Naive thymus-derived CD8-positive, alpha-beta T cell (primary cell): ENCODE results near the gene ATP5F1D. TPM values are rescaled to one million over a fixed set of nuclear protein-coding genes. Genes with fewer than 3 reads are reported as not detected.

Experiments
- ATAC-seq, 2 donors: fragments of 150-1000 bp; cut with Tn5 transposase in 1 of 2; sonication (Bioruptor Pico), chemical (Tn5 transposase) in 1 of 2; 1 replicate in 1 of 2; 2 replicates in 1 of 2; pipeline ENCODE4 v1.10.0; 2021; ENCODE audit warnings: mild to moderate bottlenecking in 2 of 2, moderate library complexity in 2 of 2
- POLR2A ChIA-PET: fragments of 350-600 bp; sonication (Branson Sonifier 250); formaldehyde crosslinking; loops from one replicate; lab custom pipeline; 2021; ENCODE audit warnings: antibody characterized with exemption; lab: Charles Lee
- DNase-seq, 10 donors: peaks; one replicate each; pipeline versions ENCODE4 v3.0.0 to v3.0.0-alpha.2; 2020 to 2022
- H3K27ac Mint-ChIP-seq, 10 donors: one replicate each; pipeline ENCODE4 v1.8.0; 2020 to 2022; ENCODE audit warnings: mild to moderate bottlenecking in 10 of 10, mixed read lengths in 10 of 10, moderate library complexity in 4 of 10, inconsistent platforms in 1 of 10
- H3K27me3 Mint-ChIP-seq, 5 donors: one replicate each; pipeline ENCODE4 v1.8.0; 2021 to 2022; ENCODE audit warnings: mixed read lengths in 5 of 5
- H3K36me3 Mint-ChIP-seq, 3 donors: one replicate each; pipeline ENCODE4 v1.8.0; 2020 to 2022; ENCODE audit warnings: mixed read lengths in 3 of 3, mild to moderate bottlenecking in 2 of 3, inconsistent platforms in 1 of 3
- H3K4me1 Mint-ChIP-seq, 4 donors: one replicate each; pipeline ENCODE4 v1.8.0; 2021 to 2022; ENCODE audit warnings: mixed read lengths in 4 of 4
- H3K4me3 Mint-ChIP-seq, 10 donors: one replicate each; pipeline ENCODE4 v1.8.0; 2020 to 2022; ENCODE audit warnings: mild to moderate bottlenecking in 10 of 10, mixed read lengths in 10 of 10, moderate library complexity in 6 of 10, inconsistent platforms in 1 of 10
- H3K9me3 Mint-ChIP-seq, 9 donors: one replicate each; pipeline ENCODE4 v1.8.0; 2020 to 2022; ENCODE audit warnings: mixed read lengths in 9 of 9, mild to moderate bottlenecking in 3 of 9, inconsistent platforms in 1 of 9, moderate library complexity in 1 of 9
- polyA plus RNA-seq, 3 donors: library from polyadenylated mRNA; unstranded; fragments of 300-500 nt; fragmentation: Illumina TruSeq; gene quantifications; one replicate each; pipeline ENCODE4 v1.2.3, GENCODE V29; 2021
- total RNA-seq, 8 experiments: library from RNA in 2 of 8; stranded (reverse) in 2 of 8; gene quantifications; one replicate each; pipeline ENCODE4 v1.2.3 and lab custom pipeline; 2021 to 2026

Gene ATP5F1D
- total and polyA plus RNA-seq, 5 experiments from 2014 or later = 83.9 to 264 (median 214) TPM

GRCh38 chr19:1237754-1238368, 3.7 kb upstream of the ATP5F1D start, which contains the start of gene CBARP:
Gene CBARP, minus strand, starts transcription at chr19:1238005. Its CDS starts 1,905 bp downstream, at chr19:1236100.
- POLR2A ChIA-PET = interaction anchor here (1.0 to 10.1 kb wide), 3 partner anchors 15 to 34 kb away, joined by 3 to 594 read pairs (median 4); partner anchors contain the start of gene CIRBP
- peak within 1 kb of the TSS; percentile 25 to 93 (median 86) for H3K27ac Mint-ChIP-seq
- peak in 1 of 2 donors; percentile 3 for ATAC-seq

GRCh38 chr19:1238369-1239303, 2.9 kb upstream of the ATP5F1D start:
- H3K4me3 Mint-ChIP-seq = peak overlapping the region; percentile 68 to 91 (median 83)
- H3K27ac Mint-ChIP-seq = peak overlapping the region; percentile 25 to 93 (median 86)
- peaks cover 10 to 42% (median 38%) of the 10 kb centered on the region in 4 donors for H3K4me1 Mint-ChIP-seq
- no peaks in the 10 kb centered on the region for H3K9me3 Mint-ChIP-seq
- POLR2A ChIA-PET = interaction anchor here (0.6 to 10.1 kb wide), 6 partner anchors 16 to 295 kb away, joined by 3 to 594 read pairs (median 4); partner anchors contain the start of gene CIRBP
- DNase-seq = no peak
- H3K27me3 Mint-ChIP-seq = peaks cover 2 to 10% (median 7%) of the 10 kb centered on the region in 5 donors
- ATAC-seq = no peak
- H3K36me3 Mint-ChIP-seq = peaks cover 0 to 2% (median 0%) of the 10 kb centered on the region in 3 donors

More at GRCh38 chr19:1237754-1238368, 3.7 kb upstream of the ATP5F1D start, which contains the start of gene CBARP:
- Mint-ChIP-seq H3K9me3 (no peaks in the 10 kb centered on the region), H3K27me3 (peaks cover 2 to 10% (median 7%) of the 10 kb centered on the region in 5 donors), H3K36me3 (peaks cover 0 to 2% (median 0%) of the 10 kb centered on the region in 3 donors), H3K4me1 (peaks cover 10 to 34% (median 34%) of the 10 kb centered on the region in 4 donors), H3K4me3 (peak within 1 kb of the TSS; percentile 68 to 91 (median 83))
- DNase-seq = peak in 2 of 10 donors; percentile 45 to 54

- peak overlapping the region; percentile 43 to 93 (median 84) for H3K27ac Mint-ChIP-seq
- H3K27me3 Mint-ChIP-seq = peaks cover 2 to 10% (median 7%) of the 10 kb centered on the region in 5 donors
- peaks cover 0 to 2% (median 0%) of the 10 kb centered on the region in 3 donors for H3K36me3 Mint-ChIP-seq
- ATAC-seq (no peak), DNase-seq (no peak)
- H3K4me1 Mint-ChIP-seq = peaks cover 10 to 44% (median 39%) of the 10 kb centered on the region in 4 donors
- no peaks in the 10 kb centered on the region for H3K9me3 Mint-ChIP-seq
- POLR2A ChIA-PET = interaction anchor here (1.0 to 10.1 kb wide), 2 partner anchors 26 to 126 kb away, joined by 5 to 594 read pairs; partner anchors contain the start of gene CIRBP
- H3K4me3 Mint-ChIP-seq = peak overlapping the region; percentile 28 to 91 (median 83)
These were observed 2.1 kb upstream of the ATP5F1D start for GRCh38 chr19:1239420-1239795.

- POLR2A ChIA-PET = interaction anchor here (0.6 to 10.1 kb wide), 6 partner anchors 25 to 319 kb away, joined by 3 to 594 read pairs (median 3); partner anchors contain the start of genes CIRBP and FAM174C
- Mint-ChIP-seq H3K4me3 (peak overlapping the region in 8 of 10 donors; percentile 10 to 84 (median 56)), H3K4me1 (peaks cover 13 to 48% (median 43%) of the 10 kb centered on the region in 4 donors), H3K27ac (peak overlapping the region in 8 of 10 donors; percentile 76 to 93 (median 88)), H3K27me3 (peaks cover 2 to 10% (median 7%) of the 10 kb centered on the region in 5 donors), H3K36me3 (peaks cover 0 to 2% (median 0%) of the 10 kb centered on the region in 3 donors), H3K9me3 (no peaks in the 10 kb centered on the region)
- ATAC-seq = peak; percentile 58 to 62
- DNase-seq = peak; percentile 88 to 99 (median 95)
These were observed 1.5 kb upstream of the ATP5F1D start for GRCh38 chr19:1239796-1240737.

GRCh38 chr19:1240925-1241324, 626 bp upstream of the ATP5F1D start:
- Mint-ChIP-seq H3K4me1 (peaks cover 13 to 48% (median 43%) of the 10 kb centered on the region in 4 donors), H3K36me3 (peaks cover 0 to 2% (median 0%) of the 10 kb centered on the region in 3 donors), H3K27ac (peak overlapping the region in 8 of 10 donors; percentile 86 to 98 (median 95)), H3K4me3 (peak overlapping the region; percentile 18 to 95 (median 87)), H3K9me3 (no peaks in the 10 kb centered on the region), H3K27me3 (peaks cover 2 to 9% (median 7%) of the 10 kb centered on the region in 5 donors)
- POLR2A ChIA-PET = interaction anchor here (0.6 to 10.1 kb wide), 14 partner anchors 24 to 416 kb away, joined by 3 to 594 read pairs (median 4); partner anchors contain the start of genes ARHGAP45, CIRBP and FAM174C
- no peak for DNase-seq
- no peak for ATAC-seq

- Mint-ChIP-seq H3K4me1 (peaks cover 5 to 42% (median 35%) of the 10 kb centered on the region in 4 donors), H3K27ac (peak overlapping the region in 9 of 10 donors; percentile 69 to 95 (median 90)), H3K27me3 (peaks cover 0 to 2% (median 0%) of the 10 kb centered on the region in 5 donors), H3K4me3 (peak overlapping the region in 9 of 10 donors; percentile 36 to 83 (median 73)), H3K9me3 (no peaks in the 10 kb centered on the region), H3K36me3 (no peaks in the 10 kb centered on the region)
- ATAC-seq (peak; percentile 51 to 56), DNase-seq (peak; percentile 79 to 94 (median 87))
- POLR2A ChIA-PET = interaction anchor here (0.5 to 10.1 kb wide), 17 partner anchors 11 to 339 kb away, joined by 3 to 594 read pairs (median 4); partner anchors contain the start of genes ARHGAP45, CIRBP and FAM174C
These were observed 2.5 kb downstream of the ATP5F1D start for GRCh38 chr19:1243768-1244692.

- no peaks in the 10 kb centered on the region for H3K36me3 Mint-ChIP-seq
- H3K4me1 Mint-ChIP-seq = peaks cover 5 to 36% (median 28%) of the 10 kb centered on the region in 4 donors
- ATAC-seq (no peak), DNase-seq (no peak)
- no peaks in the 10 kb centered on the region for H3K9me3 Mint-ChIP-seq
- peak overlapping the region in 9 of 10 donors; percentile 36 to 83 (median 73) for H3K4me3 Mint-ChIP-seq
- peaks cover 0 to 2% (median 0%) of the 10 kb centered on the region in 5 donors for H3K27me3 Mint-ChIP-seq
- H3K27ac Mint-ChIP-seq = peak overlapping the region in 9 of 10 donors; percentile 69 to 95 (median 90)
- POLR2A ChIA-PET = interaction anchor here (0.9 to 10.1 kb wide), 15 partner anchors 10 to 178 kb away, joined by 3 to 594 read pairs (median 4); partner anchors contain the start of genes ARHGAP45, CIRBP and FAM174C
These were observed 3.3 kb downstream of the ATP5F1D start for GRCh38 chr19:1244693-1245451.

GRCh38 chr19:1245494-1246264, 4.1 kb downstream of the ATP5F1D start:
- no peaks in the 10 kb centered on the region for H3K9me3 Mint-ChIP-seq
- ATAC-seq (no peak), DNase-seq (no peak)
- H3K36me3 Mint-ChIP-seq = no peaks in the 10 kb centered on the region
- peak overlapping the region in 2 of 10 donors; percentile 11 to 56 for H3K4me3 Mint-ChIP-seq
- POLR2A ChIA-PET = interaction anchor here (2.0 to 10.1 kb wide), 4 partner anchors 19 to 178 kb away, joined by 10 to 594 read pairs (median 26); partner anchors contain the start of genes ARHGAP45, CIRBP and FAM174C
- H3K27me3 Mint-ChIP-seq = peaks cover 0 to 2% (median 0%) of the 10 kb centered on the region in 5 donors
- H3K4me1 Mint-ChIP-seq = peaks cover 5 to 34% (median 28%) of the 10 kb centered on the region in 4 donors
- peak overlapping the region in 4 of 10 donors; percentile 7 to 53 (median 40) for H3K27ac Mint-ChIP-seq
